GM19238 (cell line): ENCODE measurements around the gene IPO4.

Experiments used
- DNase-seq: peaks from one replicate; pipeline ENCODE4 v3.0.0; 2011; ENCODE audit warnings: low spot score; ENCODE audit not compliant: insufficient read length

The IPO4 gene

GRCh38 chr14:24194186-24194872 lies 5.7 kb upstream of the IPO4 start:
- DNase-seq = no peak

- DNase-seq = no peak
Observed at GRCh38 chr14:24192933-24193332, 4.3 kb upstream of the IPO4 start.

- no peak for DNase-seq
Observed at GRCh38 chr14:24190416-24190815, 1.8 kb upstream of the IPO4 start.

- no peak for DNase-seq
Observed at GRCh38 chr14:24189460-24189859, 844 bp upstream of the IPO4 start.

- no peak for DNase-seq
Observed at GRCh38 chr14:24189059-24189375, 401 bp upstream of the IPO4 start.

- DNase-seq = no peak
Observed at GRCh38 chr14:24187539-24187915, 1.1 kb downstream of the IPO4 start.

- DNase-seq = no peak
Observed at GRCh38 chr14:24186831-24187538, 1.6 kb downstream of the IPO4 start.

- DNase-seq = no peak
Observed at GRCh38 chr14:24185741-24186140, 2.9 kb downstream of the IPO4 start.

GRCh38 chr14:24185026-24185425 lies 3.6 kb downstream of the IPO4 start:
- no peak for DNase-seq

GRCh38 chr14:24184104-24184970 lies 4.3 kb downstream of the IPO4 start:
- DNase-seq = no peak

- no peak for DNase-seq
Observed at GRCh38 chr14:24183014-24183481, 5.6 kb downstream of the IPO4 start.

GRCh38 chr14:24182110-24182882 lies 6.3 kb downstream of the IPO4 start:
- DNase-seq = no peak

GRCh38 chr14:24181371-24182077 lies 7.1 kb downstream of the IPO4 start:
- DNase-seq = no peak

GRCh38 chr14:24179961-24180796 lies 8.4 kb downstream of the IPO4 start:
- no peak for DNase-seq

- no peak for DNase-seq
Observed at GRCh38 chr14:24179294-24179960, 9.2 kb downstream of the IPO4 start.

GRCh38 chr14:24178399-24179178 lies 10.0 kb downstream of the IPO4 start:
- DNase-seq = no peak

GRCh38 chr14:24177891-24178290 lies 10.7 kb downstream of the IPO4 start:
- DNase-seq = no peak

GRCh38 chr14:24177041-24177825 lies 11.4 kb downstream of the IPO4 start:
- DNase-seq = no peak
